ENCODE measurements around the gene ADGRE1. TPM values are rescaled to one million over a fixed set of nuclear protein-coding genes. Genes with fewer than 3 reads are reported as not detected.

The ADGRE1 gene
- total RNA-seq, 1 experiment from 2014 or later = not detected

DNA sequence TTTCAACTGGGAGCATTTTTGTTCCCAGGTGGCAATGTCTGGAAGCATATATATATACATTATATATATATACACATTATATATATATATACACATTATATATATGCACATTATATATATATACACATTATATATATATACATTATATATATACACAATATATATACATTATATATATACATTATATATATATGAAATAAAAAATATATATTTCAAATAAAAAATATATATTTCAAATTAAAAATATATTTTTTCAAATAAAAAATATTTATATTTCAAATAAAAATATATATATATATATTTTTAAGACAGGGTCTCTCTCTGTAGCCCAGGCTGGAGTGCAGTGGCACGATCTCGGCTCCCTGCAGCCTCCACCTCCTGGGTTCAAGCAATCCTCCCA is 61.5 kb downstream of the ADGRE1 start:
- no peak overlapping the region for H3K27ac ChIP-seq
- no peaks in the 10 kb centered on the region for H3K27me3 ChIP-seq (replicated peaks)
- H3K4me1 ChIP-seq (replicated peaks) = no peaks in the 10 kb centered on the region
- DNase-seq (ENCODE audit: low read depth in 1 of 2, low spot score in 2 of 2) = no peak
- no peaks in the 10 kb centered on the region for H3K9me3 ChIP-seq (replicated peaks)
- H3K4me3 ChIP-seq = no peak overlapping the region
- no peaks in the 10 kb centered on the region for H3K36me3 ChIP-seq

DNA sequence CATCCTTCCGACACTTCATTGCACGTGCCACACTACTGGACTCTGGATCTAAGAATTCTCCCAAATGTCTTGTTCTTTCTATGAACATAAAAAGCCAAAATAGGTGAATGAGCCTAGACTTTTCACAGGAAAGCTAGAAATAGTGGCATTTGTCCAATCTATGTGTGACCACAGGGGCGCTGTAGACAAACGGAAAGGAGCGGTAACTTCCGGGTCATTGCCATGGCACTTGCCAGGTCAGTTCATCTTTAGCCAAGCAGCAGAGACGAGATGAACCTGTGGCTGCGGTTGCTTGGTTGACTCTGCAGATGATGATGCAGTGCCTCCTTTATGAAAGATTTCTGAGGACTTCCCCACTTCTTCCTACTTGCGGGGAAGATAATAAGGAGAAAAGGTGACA is 65.6 kb downstream of the ADGRE1 start:
- no peak overlapping the region for H3K27ac ChIP-seq
- no peak for DNase-seq (ENCODE audit: low read depth in 1 of 2, low spot score in 2 of 2)
- no peaks in the 10 kb centered on the region for H3K27me3 ChIP-seq (replicated peaks)
- H3K36me3 ChIP-seq = no peaks in the 10 kb centered on the region
- H3K9me3 ChIP-seq (replicated peaks) = no peaks in the 10 kb centered on the region; the same call in 1 of the 2 replicates
- no peak overlapping the region for H3K4me3 ChIP-seq
- no peaks in the 10 kb centered on the region for H3K4me1 ChIP-seq (replicated peaks)

DNA sequence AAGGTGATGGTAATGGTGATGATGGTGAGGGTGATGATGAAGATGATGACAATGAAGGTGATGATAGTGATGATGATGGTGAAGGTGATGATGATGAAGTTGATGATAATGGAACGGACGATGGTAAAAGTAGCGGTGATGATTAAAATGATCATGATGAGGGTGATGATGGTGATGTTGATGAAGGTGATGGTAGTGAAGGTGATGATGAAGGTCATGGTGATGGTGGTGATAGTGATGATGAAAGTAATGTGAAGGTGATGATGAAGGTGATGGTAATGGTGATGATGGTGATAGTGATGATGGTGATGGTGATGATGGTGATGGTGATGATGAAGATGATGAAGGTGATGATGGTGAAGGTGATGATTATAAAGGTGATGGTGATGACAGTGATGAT is 67.7 kb downstream of the ADGRE1 start:
- no peak overlapping the region for H3K27ac ChIP-seq
- no peaks in the 10 kb centered on the region; the same call in 1 of the 2 replicates for H3K9me3 ChIP-seq (replicated peaks)
- H3K4me3 ChIP-seq = no peak overlapping the region
- no peaks in the 10 kb centered on the region for H3K4me1 ChIP-seq (replicated peaks)
- no peaks in the 10 kb centered on the region for H3K27me3 ChIP-seq (replicated peaks)
- DNase-seq (ENCODE audit: low read depth in 1 of 2, low spot score in 2 of 2) = no peak
- H3K36me3 ChIP-seq = no peaks in the 10 kb centered on the region

DNA sequence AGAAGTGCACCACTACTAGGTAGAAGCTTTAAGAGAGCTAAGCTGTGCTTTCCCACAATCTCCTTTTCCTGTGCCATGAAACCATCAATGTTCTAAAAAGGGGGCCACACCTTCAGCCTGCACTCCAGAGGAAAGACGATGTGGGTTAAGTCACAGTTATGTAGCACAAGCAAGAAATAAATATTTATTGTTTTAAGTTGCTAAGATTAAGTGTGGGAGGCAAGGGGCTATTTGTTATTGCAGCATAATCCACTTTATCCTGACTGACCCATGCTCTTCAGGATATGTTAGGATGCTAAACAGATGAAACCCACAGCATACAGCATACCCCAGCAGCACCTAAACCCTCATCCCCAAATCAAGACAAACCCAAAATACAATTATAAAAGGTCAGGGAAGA is 69.2 kb downstream of the ADGRE1 start:
- DNase-seq (ENCODE audit: low read depth in 1 of 2, low spot score in 2 of 2) = no peak
- Histone ChIP-seq H3K27me3 (replicated peaks) (no peaks in the 10 kb centered on the region), H3K36me3 (no peaks in the 10 kb centered on the region), H3K4me3 (no peak overlapping the region), H3K4me1 (replicated peaks) (no peaks in the 10 kb centered on the region), H3K27ac (no peak overlapping the region), H3K9me3 (replicated peaks) (no peaks in the 10 kb centered on the region; the same call in 1 of the 2 replicates)

DNA sequence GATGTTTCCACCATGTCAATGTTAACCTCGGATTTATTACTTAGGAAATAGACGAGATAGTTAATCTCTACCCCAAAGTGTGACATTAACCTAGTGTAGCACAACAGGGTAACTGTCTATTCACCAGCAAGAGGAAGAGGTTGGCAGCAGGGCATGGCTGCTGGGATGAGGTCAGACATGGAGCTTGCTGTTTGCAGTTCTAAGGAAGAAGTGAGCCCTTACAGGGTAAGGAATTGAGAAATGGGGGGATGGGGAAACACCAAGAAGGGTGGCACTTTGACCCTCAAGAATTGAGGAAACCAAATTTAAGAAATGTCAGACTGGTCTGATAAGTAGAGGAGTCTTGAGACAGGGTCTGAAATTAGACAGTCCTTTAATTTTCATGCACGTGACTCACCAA is 71.4 kb downstream of the ADGRE1 start:
- Histone ChIP-seq H3K4me3 (no peak overlapping the region), H3K27me3 (replicated peaks) (no peaks in the 10 kb centered on the region), H3K9me3 (replicated peaks) (peaks cover 5% of the 10 kb centered on the region; the same call in 1 of the 2 replicates), H3K27ac (no peak overlapping the region), H3K36me3 (no peaks in the 10 kb centered on the region), H3K4me1 (replicated peaks) (no peaks in the 10 kb centered on the region)
- no peak for DNase-seq (ENCODE audit: low read depth in 1 of 2, low spot score in 2 of 2)

- Histone ChIP-seq H3K9me3 (replicated peaks) (peaks cover 5% of the 10 kb centered on the region; the same call in 1 of the 2 replicates), H3K27ac (no peak overlapping the region), H3K27me3 (replicated peaks) (no peaks in the 10 kb centered on the region), H3K4me3 (no peak overlapping the region), H3K36me3 (no peaks in the 10 kb centered on the region), H3K4me1 (replicated peaks) (no peaks in the 10 kb centered on the region)
- DNase-seq (ENCODE audit: low read depth in 1 of 2, low spot score in 2 of 2) = no peak
Measured at GRCh38 chr19:6963244-6963852, 76.0 kb downstream of the ADGRE1 start.

DNA sequence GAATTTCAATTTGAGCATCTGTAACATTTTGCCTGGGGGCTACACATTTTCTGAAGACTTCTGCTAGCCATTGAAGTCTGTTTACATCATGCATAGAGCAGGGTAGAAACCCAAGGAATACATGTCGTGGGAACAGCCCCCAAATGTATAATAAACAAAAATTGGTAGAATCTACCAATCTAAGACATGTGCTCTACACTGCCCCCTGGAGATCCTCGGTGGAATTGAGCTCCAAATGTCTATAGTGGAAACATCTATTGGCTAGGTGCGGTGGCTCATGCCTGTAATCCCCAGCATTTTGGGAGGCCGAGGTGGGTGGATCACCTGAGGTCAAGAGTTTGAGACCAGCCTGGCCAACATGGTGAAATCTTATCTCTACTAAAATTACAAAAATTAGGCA is 76.6 kb downstream of the ADGRE1 start:
- H3K9me3 ChIP-seq (replicated peaks) = peaks cover 5% of the 10 kb centered on the region; the same call in 1 of the 2 replicates
- H3K36me3 ChIP-seq = no peaks in the 10 kb centered on the region

DNA sequence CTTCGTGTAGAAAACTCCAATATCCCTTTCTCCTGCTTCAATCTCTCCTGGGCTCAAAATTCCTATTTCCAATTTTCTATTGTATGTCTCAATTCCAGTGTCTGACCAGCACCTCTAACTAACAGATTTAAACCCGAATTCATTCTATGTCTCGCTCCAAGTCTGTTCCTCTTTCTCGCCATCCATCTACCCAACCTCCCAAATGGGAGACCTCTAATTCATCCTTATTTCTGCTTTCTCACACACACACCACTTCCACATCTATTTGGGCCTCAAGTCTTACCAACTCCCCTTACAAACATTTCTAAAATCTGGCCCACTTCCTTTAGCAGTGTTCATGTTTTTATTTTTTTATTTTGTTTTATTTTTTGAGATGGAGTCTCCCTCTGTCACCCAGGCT is 80.6 kb downstream of the ADGRE1 start:
- DNase-seq (ENCODE audit: low read depth in 1 of 2, low spot score in 2 of 2) = no peak
- peaks cover 5% of the 10 kb centered on the region; the same call in 1 of the 2 replicates for H3K9me3 ChIP-seq (replicated peaks)
- no peak overlapping the region for H3K27ac ChIP-seq
- no peaks in the 10 kb centered on the region for H3K36me3 ChIP-seq
- H3K27me3 ChIP-seq (replicated peaks) = no peaks in the 10 kb centered on the region
- H3K4me1 ChIP-seq (replicated peaks) = no peaks in the 10 kb centered on the region
- H3K4me3 ChIP-seq = no peak overlapping the region

More for the DNA sequence above, 76.6 kb downstream of the ADGRE1 start:
- no peak overlapping the region for H3K4me3 ChIP-seq
- H3K27ac ChIP-seq = no peak overlapping the region
- no peak for DNase-seq (ENCODE audit: low read depth in 1 of 2, low spot score in 2 of 2)
- no peaks in the 10 kb centered on the region for H3K4me1 ChIP-seq (replicated peaks)
- H3K27me3 ChIP-seq (replicated peaks) = no peaks in the 10 kb centered on the region

- Histone ChIP-seq H3K27ac (no peak overlapping the region), H3K4me1 (replicated peaks) (no peaks in the 10 kb centered on the region), H3K9me3 (replicated peaks) (no peaks in the 10 kb centered on the region), H3K27me3 (replicated peaks) (no peaks in the 10 kb centered on the region), H3K4me3 (no peak overlapping the region), H3K36me3 (no peaks in the 10 kb centered on the region)
- no peak for DNase-seq (ENCODE audit: low read depth in 1 of 2, low spot score in 2 of 2)
Measured at GRCh38 chr19:6969490-6969889, 82.1 kb downstream of the ADGRE1 start.

DNA sequence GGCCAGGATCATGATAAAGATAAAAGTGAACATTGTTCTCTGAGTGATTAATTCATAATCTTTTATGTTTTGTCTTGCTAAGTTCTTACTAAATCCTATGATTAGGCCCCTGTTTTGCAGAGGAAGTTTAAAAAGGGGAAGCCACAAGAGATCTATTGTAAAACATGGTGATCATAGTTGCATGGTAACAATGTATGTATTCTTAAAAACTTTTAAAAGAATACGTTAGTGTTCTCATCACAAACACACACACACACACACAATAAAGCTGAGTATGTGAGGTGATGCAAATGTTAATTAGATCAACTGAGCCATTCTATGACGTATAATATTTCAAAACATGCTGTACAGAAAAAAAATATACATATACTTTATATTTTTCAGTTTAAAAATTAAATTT is 82.6 kb downstream of the ADGRE1 start:
- Histone ChIP-seq H3K9me3 (replicated peaks) (no peaks in the 10 kb centered on the region), H3K4me3 (no peak overlapping the region), H3K36me3 (no peaks in the 10 kb centered on the region), H3K4me1 (replicated peaks) (no peaks in the 10 kb centered on the region), H3K27me3 (replicated peaks) (no peaks in the 10 kb centered on the region), H3K27ac (no peak overlapping the region)
- DNase-seq (ENCODE audit: low read depth in 1 of 2, low spot score in 2 of 2) = no peak

- H3K4me3 ChIP-seq = no peak overlapping the region
- no peak overlapping the region for H3K27ac ChIP-seq
- no peaks in the 10 kb centered on the region for H3K4me1 ChIP-seq (replicated peaks)
- H3K9me3 ChIP-seq (replicated peaks) = no peaks in the 10 kb centered on the region
- H3K36me3 ChIP-seq = no peaks in the 10 kb centered on the region
- DNase-seq (ENCODE audit: low read depth in 1 of 2, low spot score in 2 of 2) = no peak
- no peaks in the 10 kb centered on the region for H3K27me3 ChIP-seq (replicated peaks)
Measured at GRCh38 chr19:6970443-6970842, 83.1 kb downstream of the ADGRE1 start.

DNA sequence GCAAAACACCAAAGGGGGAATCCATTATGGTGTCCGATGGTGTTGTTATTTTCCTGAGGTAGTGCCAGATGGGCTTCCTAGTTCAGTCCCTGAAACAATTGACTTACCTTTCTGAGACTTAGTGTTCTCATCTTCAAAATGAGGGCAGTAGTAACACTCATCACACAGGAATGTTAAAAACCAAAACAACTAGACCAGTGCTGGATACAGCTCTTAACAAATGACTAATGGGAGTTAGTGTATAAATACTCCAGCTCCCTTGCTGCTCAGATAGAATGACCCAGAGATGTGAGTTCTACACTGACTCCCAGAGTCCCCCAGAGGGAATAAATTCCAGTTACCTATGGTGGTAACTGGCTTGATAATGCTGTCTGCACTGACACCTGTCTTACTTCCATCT is 84.0 kb downstream of the ADGRE1 start:
- no peaks in the 10 kb centered on the region for H3K36me3 ChIP-seq
- no peaks in the 10 kb centered on the region for H3K9me3 ChIP-seq (replicated peaks)
- no peaks in the 10 kb centered on the region for H3K27me3 ChIP-seq (replicated peaks)
- H3K27ac ChIP-seq = no peak overlapping the region
- H3K4me3 ChIP-seq = no peak overlapping the region
- no peaks in the 10 kb centered on the region for H3K4me1 ChIP-seq (replicated peaks)
- no peak for DNase-seq (ENCODE audit: low read depth in 1 of 2, low spot score in 2 of 2)

GRCh38 chr19:6976197-6976596 is 88.8 kb downstream of the ADGRE1 start:
- Histone ChIP-seq H3K27ac (no peak overlapping the region), H3K4me1 (replicated peaks) (no peaks in the 10 kb centered on the region), H3K27me3 (replicated peaks) (no peaks in the 10 kb centered on the region), H3K9me3 (replicated peaks) (peaks cover 6% of the 10 kb centered on the region; the same call in 1 of the 2 replicates), H3K36me3 (no peaks in the 10 kb centered on the region), H3K4me3 (no peak overlapping the region)
- DNase-seq (ENCODE audit: low read depth in 1 of 2, low spot score in 2 of 2) = no peak

- H3K9me3 ChIP-seq (replicated peaks) = peaks cover 9% of the 10 kb centered on the region; the same call in 1 of the 2 replicates
- H3K36me3 ChIP-seq = no peaks in the 10 kb centered on the region
- H3K4me1 ChIP-seq (replicated peaks) = no peaks in the 10 kb centered on the region
- H3K27ac ChIP-seq = no peak overlapping the region
- DNase-seq (ENCODE audit: low read depth in 1 of 2, low spot score in 2 of 2) = no peak
- H3K27me3 ChIP-seq (replicated peaks) = no peaks in the 10 kb centered on the region
- no peak overlapping the region for H3K4me3 ChIP-seq
Measured at GRCh38 chr19:6979399-6979798, 92.0 kb downstream of the ADGRE1 start.

DNA sequence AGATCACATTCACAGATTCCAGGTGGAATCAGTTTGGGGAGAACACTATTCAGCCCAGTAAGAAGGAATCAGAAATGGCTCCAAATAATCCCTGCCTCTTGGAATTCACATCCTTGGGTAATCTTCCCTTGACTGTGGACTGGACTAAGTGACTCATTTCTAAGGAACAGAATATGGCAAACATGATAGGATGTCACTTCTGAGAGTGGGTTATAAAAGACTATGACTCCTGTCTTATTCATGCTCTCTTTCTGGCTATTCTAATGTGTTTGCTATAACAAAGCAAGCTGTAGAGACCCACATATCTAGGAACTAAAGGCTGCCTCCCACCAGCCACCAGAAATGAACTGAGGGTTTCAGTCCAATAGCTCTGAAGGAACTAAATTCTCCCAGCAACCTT is 96.1 kb downstream of the ADGRE1 start:
- no peak for DNase-seq (ENCODE audit: low read depth in 1 of 2, low spot score in 2 of 2)
- H3K4me3 ChIP-seq = no peak overlapping the region
- H3K27me3 ChIP-seq (replicated peaks) = no peaks in the 10 kb centered on the region
- no peak overlapping the region for H3K27ac ChIP-seq
- H3K4me1 ChIP-seq (replicated peaks) = no peaks in the 10 kb centered on the region
- H3K9me3 ChIP-seq (replicated peaks) = peaks cover 5% of the 10 kb centered on the region
- H3K36me3 ChIP-seq = no peaks in the 10 kb centered on the region
